Neural cell (in vitro differentiated cells): ENCODE data around the gene GRM4.

Experiments used
- EZH2 ChIP-seq: fragments of 200-600, 300-800 bp; shearing (Covaris generic), sonication (generic); IDR thresholded peaks from 2 replicates; pipeline ENCODE4 v1.6.1; 2014; ENCODE audit warnings: antibody characterized with exemption, low read length, borderline replicate concordance, mild to moderate bottlenecking; ENCODE audit not compliant: insufficient read depth, poor library complexity, severe bottlenecking
- POLR2AphosphoS5 ChIP-seq: IDR thresholded peaks from 2 replicates; pipeline ENCODE4 v1.6.1; 2012
- RAD21 ChIP-seq: fragments of 450-650 bp; conservative IDR thresholded peaks from 2 replicates; pipeline ENCODE4 v1.6.1; 2014; ENCODE audit warnings: antibody characterized with exemption, mild to moderate bottlenecking, moderate library complexity
- SMC3 ChIP-seq: fragments of 450-650 bp; conservative IDR thresholded peaks from 2 replicates; pipeline ENCODE4 v1.6.1; 2014; ENCODE audit warnings: antibody characterized with exemption, mild to moderate bottlenecking, moderate library complexity; ENCODE audit not compliant: poor library complexity
- TAF1 ChIP-seq: IDR thresholded peaks from 2 replicates; pipeline ENCODE4 v1.6.1; 2012; ENCODE audit warnings: low read depth
- TF ChIP-seq, protein P1 (sequence below): fragments of 450-650 bp; IDR thresholded peaks from 2 replicates; pipeline ENCODE4 v1.5.1; 2014; ENCODE audit warnings: antibody characterized with exemption, mild to moderate bottlenecking, moderate library complexity; ENCODE audit not compliant: poor library complexity, severe bottlenecking
- TF ChIP-seq, protein P2 (sequence below): IDR thresholded peaks from 2 replicates; pipeline ENCODE4 v1.6.1; 2012; ENCODE audit warnings: borderline replicate concordance

DNA sequence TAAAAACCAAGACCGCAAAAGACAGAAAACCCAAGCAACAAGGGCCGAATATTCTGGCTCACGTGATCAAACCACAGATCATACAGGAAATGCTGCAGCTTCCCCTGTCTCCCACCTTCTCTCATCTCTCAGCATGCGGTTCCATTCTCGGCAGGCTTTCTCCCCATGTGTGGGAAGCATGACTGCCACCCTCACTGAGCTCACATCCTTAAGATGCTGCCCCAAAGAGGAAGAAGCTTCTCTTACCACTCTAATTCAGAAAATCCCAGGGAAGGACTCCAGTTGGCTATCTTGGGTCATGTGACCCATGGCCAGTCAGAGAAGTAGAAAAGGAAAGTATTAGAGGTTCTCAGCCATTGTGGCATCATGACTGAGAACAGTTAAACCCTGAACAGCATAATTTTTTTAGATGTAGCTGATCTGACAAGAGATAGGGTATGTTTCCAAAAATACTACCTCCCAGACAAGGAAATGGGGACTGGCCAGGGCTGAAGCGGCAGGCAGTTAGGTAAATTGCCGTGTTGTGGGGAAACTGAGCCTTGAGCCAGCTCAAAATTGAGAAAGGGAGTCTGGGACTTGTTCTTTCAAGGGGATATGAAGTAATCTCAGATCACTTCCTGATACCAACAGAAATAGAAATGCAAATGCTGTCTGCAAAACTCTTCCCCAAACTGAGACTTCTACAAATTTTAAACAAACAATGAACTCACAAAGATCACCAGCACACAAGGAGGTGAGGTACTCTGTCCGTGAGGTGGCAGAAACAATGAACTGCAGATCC lies 37.1 kb upstream of the GRM4 start:
- TF ChIP-seq EZH2: no peak
- TF ChIP-seq, protein P1, sequence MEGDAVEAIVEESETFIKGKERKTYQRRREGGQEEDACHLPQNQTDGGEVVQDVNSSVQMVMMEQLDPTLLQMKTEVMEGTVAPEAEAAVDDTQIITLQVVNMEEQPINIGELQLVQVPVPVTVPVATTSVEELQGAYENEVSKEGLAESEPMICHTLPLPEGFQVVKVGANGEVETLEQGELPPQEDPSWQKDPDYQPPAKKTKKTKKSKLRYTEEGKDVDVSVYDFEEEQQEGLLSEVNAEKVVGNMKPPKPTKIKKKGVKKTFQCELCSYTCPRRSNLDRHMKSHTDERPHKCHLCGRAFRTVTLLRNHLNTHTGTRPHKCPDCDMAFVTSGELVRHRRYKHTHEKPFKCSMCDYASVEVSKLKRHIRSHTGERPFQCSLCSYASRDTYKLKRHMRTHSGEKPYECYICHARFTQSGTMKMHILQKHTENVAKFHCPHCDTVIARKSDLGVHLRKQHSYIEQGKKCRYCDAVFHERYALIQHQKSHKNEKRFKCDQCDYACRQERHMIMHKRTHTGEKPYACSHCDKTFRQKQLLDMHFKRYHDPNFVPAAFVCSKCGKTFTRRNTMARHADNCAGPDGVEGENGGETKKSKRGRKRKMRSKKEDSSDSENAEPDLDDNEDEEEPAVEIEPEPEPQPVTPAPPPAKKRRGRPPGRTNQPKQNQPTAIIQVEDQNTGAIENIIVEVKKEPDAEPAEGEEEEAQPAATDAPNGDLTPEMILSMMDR: no peak
- TF ChIP-seq POLR2AphosphoS5: no peak
- no peak for TF ChIP-seq TAF1
- TF ChIP-seq SMC3: no peak
- no peak for TF ChIP-seq RAD21
- TF ChIP-seq, protein P2, sequence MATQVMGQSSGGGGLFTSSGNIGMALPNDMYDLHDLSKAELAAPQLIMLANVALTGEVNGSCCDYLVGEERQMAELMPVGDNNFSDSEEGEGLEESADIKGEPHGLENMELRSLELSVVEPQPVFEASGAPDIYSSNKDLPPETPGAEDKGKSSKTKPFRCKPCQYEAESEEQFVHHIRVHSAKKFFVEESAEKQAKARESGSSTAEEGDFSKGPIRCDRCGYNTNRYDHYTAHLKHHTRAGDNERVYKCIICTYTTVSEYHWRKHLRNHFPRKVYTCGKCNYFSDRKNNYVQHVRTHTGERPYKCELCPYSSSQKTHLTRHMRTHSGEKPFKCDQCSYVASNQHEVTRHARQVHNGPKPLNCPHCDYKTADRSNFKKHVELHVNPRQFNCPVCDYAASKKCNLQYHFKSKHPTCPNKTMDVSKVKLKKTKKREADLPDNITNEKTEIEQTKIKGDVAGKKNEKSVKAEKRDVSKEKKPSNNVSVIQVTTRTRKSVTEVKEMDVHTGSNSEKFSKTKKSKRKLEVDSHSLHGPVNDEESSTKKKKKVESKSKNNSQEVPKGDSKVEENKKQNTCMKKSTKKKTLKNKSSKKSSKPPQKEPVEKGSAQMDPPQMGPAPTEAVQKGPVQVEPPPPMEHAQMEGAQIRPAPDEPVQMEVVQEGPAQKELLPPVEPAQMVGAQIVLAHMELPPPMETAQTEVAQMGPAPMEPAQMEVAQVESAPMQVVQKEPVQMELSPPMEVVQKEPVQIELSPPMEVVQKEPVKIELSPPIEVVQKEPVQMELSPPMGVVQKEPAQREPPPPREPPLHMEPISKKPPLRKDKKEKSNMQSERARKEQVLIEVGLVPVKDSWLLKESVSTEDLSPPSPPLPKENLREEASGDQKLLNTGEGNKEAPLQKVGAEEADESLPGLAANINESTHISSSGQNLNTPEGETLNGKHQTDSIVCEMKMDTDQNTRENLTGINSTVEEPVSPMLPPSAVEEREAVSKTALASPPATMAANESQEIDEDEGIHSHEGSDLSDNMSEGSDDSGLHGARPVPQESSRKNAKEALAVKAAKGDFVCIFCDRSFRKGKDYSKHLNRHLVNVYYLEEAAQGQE: no peak
